Tibial artery (tissue), 4 donors: ENCODE results near the gene FAM110D.
A peak's percentile ranks its signal among the peaks of the same experiment; 100 is the strongest.

Experiments used
- DNase-seq, 2 donors: peaks; one replicate each; pipeline ENCODE4 v3.0.0-alpha.2; 2019
- H3K27ac ChIP-seq, 2 donors: fragments of 200-600 bp; sonication (generic) in 1 of 2; 1 replicate in 1 of 2; 2 replicates in 1 of 2; pipeline ENCODE4 v1.5.1; 2018 to 2019; ENCODE audit warnings: mild to moderate bottlenecking in 1 of 2
- H3K27me3 ChIP-seq, 2 donors: fragments of 200-600 bp; sonication (generic) in 1 of 2; one replicate each; pipeline versions ENCODE4 v1.5.1 to v1.6.0; 2016 to 2019
- H3K36me3 ChIP-seq, 3 donors: fragments of 200-600 bp; sonication (generic) in 2 of 3; one replicate each; pipeline ENCODE4 v1.5.1; 2016 to 2019; ENCODE audit warnings: mild to moderate bottlenecking in 2 of 3
- H3K4me1 ChIP-seq, 4 donors: fragments of 200-600 bp; sonication (generic) in 2 of 4; 1 replicate in 3 of 4; 2 replicates in 1 of 4; pipeline ENCODE4 v1.5.1; 2016 to 2019
- H3K4me3 ChIP-seq, 2 donors: fragments of 200-600 bp; sonication (generic) in 1 of 2; 1 replicate in 1 of 2; 2 replicates in 1 of 2; pipeline ENCODE4 v1.5.1; 2018 to 2019; ENCODE audit warnings: mild to moderate bottlenecking in 2 of 2
- H3K9me3 ChIP-seq, 3 donors: fragments of 200-600 bp; sonication (generic) in 1 of 3; one replicate each; pipeline ENCODE4 v1.5.1; 2016 to 2019
- CTCF ChIP-seq, 2 experiments: fragments of 200-600 bp in 1 of 2; fragments of 450-650 bp in 1 of 2; IDR thresholded peaks; one replicate each; pipeline ENCODE4 v1.5.1; 2017 to 2019; ENCODE audit warnings: antibody characterized with exemption in 2 of 2, mild to moderate bottlenecking in 1 of 2, moderate library complexity in 1 of 2
- intact Hi-C: fragments of 100-400 bp; cut with DNase I; formaldehyde crosslinking; loops from one replicate; pipeline ENCODE4 v1.15.0; 2023; ENCODE audit warnings: low total_unique reads

Gene FAM110D

GRCh38 chr1:26134466-26134865 lies 24.4 kb upstream of the FAM110D start:
- Histone ChIP-seq H3K4me1 (no peaks in the 10 kb centered on the region), H3K36me3 (no peaks in the 10 kb centered on the region), H3K4me3 (no peak overlapping the region), H3K9me3 (no peaks in the 10 kb centered on the region), H3K27me3 (no peaks in the 10 kb centered on the region), H3K27ac (no peak overlapping the region)
- no peak for TF ChIP-seq CTCF (IDR thresholded peaks at IDR 0.05)
- DNase-seq = no peak
- intact Hi-C loops = no loop called here

- Histone ChIP-seq H3K4me3 (no peak overlapping the region), H3K9me3 (no peaks in the 10 kb centered on the region), H3K4me1 (no peaks in the 10 kb centered on the region), H3K36me3 (no peaks in the 10 kb centered on the region), H3K27me3 (peaks cover 0 to 14% of the 10 kb centered on the region in 2 donors), H3K27ac (no peak overlapping the region)
- DNase-seq = no peak
- intact Hi-C loops = no loop called here
- no peak for TF ChIP-seq CTCF (IDR thresholded peaks at IDR 0.05)
Observed at GRCh38 chr1:26138974-26139558, 19.8 kb upstream of the FAM110D start.

- no peak overlapping the region for H3K27ac ChIP-seq
- DNase-seq = no peak
- intact Hi-C loops = loop anchor here (5.0 kb wide), 1 partner anchor 105 kb away; no protein-coding TSS in a partner anchor
- H3K4me3 ChIP-seq = no peak overlapping the region
- H3K27me3 ChIP-seq = peaks cover 0 to 26% of the 10 kb centered on the region in 2 donors
- H3K36me3 ChIP-seq = no peaks in the 10 kb centered on the region
- H3K4me1 ChIP-seq = peaks cover 0 to 5% (median 0%) of the 10 kb centered on the region in 4 donors
- H3K9me3 ChIP-seq = no peaks in the 10 kb centered on the region
- no peak for TF ChIP-seq CTCF (IDR thresholded peaks at IDR 0.05)
Observed at GRCh38 chr1:26142159-26142558, 16.7 kb upstream of the FAM110D start.

GRCh38 chr1:26145041-26145959 lies 13.6 kb upstream of the FAM110D start:
- peak; percentile 77 to 83 for DNase-seq
- Histone ChIP-seq H3K9me3 (no peaks in the 10 kb centered on the region), H3K4me3 (no peak overlapping the region), H3K36me3 (no peaks in the 10 kb centered on the region), H3K27ac (no peak overlapping the region), H3K4me1 (peaks cover 0 to 5% (median 0%) of the 10 kb centered on the region in 4 donors), H3K27me3 (peaks cover 0 to 31% of the 10 kb centered on the region in 2 donors)
- peak; percentile 71 to 74 for TF ChIP-seq CTCF (IDR thresholded peaks at IDR 0.05)
- intact Hi-C loops = loop anchor here (5.0 kb wide), 1 partner anchor 43 kb away; no protein-coding TSS in a partner anchor

GRCh38 chr1:26145960-26146294 lies 13.0 kb upstream of the FAM110D start:
- Histone ChIP-seq H3K4me3 (no peak overlapping the region), H3K9me3 (no peaks in the 10 kb centered on the region), H3K4me1 (peaks cover 0 to 5% (median 0%) of the 10 kb centered on the region in 4 donors), H3K36me3 (no peaks in the 10 kb centered on the region), H3K27ac (no peak overlapping the region), H3K27me3 (peaks cover 0 to 32% of the 10 kb centered on the region in 2 donors)
- TF ChIP-seq CTCF (IDR thresholded peaks at IDR 0.05) = no peak
- intact Hi-C loops = loop anchor here (1.0 to 5.0 kb wide), 2 partner anchors 23 to 44 kb away; partner anchors contain the start of gene ZNF593
- DNase-seq = no peak
